SK-N-SH treated with all-trans-retinoic acid at 6 μM for 48 hours (cell line): ENCODE measurements around the gene TOP3A.

ENCODE experiments used
- ARNTL ChIP-seq: fragments of 450-650 bp; formaldehyde crosslinking; IDR thresholded peaks from 2 replicates; pipeline ENCODE4 v1.5.0; 2020; ENCODE audit warnings: low read depth, mild to moderate bottlenecking, moderate library complexity, borderline replicate concordance
- CREB5 ChIP-seq: fragments of 250-450 bp; sonication (Bioruptor Pico); IDR thresholded peaks from 2 replicates; pipeline ENCODE4 v1.5.1; 2020; ENCODE audit warnings: low read depth, mild to moderate bottlenecking, moderate library complexity
- TCF4 ChIP-seq: fragments of 250-450 bp; sonication (Bioruptor Pico); IDR thresholded peaks from 2 replicates; pipeline ENCODE4 v1.8.0; 2021; ENCODE audit warnings: mild to moderate bottlenecking, moderate library complexity, borderline replicate concordance
- ZFP30 ChIP-seq: fragments of 450-650 bp; formaldehyde crosslinking; IDR thresholded peaks from 2 replicates; pipeline ENCODE4 v1.5.0; 2022; ENCODE audit warnings: mild to moderate bottlenecking, moderate library complexity

GRCh38 chr17:18339933-18340332 lies 25.1 kb upstream of the TOP3A start:
- TF ChIP-seq CREB5 = no peak
- TF ChIP-seq TCF4 = no peak
- no peak for TF ChIP-seq ZFP30 (CRISPR knock-in tag)
- TF ChIP-seq ARNTL (CRISPR knock-in tag) = no peak
